Measurements from ENCODE around the gene GHSR. TPM values are rescaled to one million over a fixed set of nuclear protein-coding genes. Genes with fewer than 3 reads are reported as not detected.
A peak's percentile ranks its signal among the peaks of the same experiment; 100 is the strongest.

GHSR gene, protein sequence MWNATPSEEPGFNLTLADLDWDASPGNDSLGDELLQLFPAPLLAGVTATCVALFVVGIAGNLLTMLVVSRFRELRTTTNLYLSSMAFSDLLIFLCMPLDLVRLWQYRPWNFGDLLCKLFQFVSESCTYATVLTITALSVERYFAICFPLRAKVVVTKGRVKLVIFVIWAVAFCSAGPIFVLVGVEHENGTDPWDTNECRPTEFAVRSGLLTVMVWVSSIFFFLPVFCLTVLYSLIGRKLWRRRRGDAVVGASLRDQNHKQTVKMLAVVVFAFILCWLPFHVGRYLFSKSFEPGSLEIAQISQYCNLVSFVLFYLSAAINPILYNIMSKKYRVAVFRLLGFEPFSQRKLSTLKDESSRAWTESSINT
- not detected in 2 replicates for total RNA-seq (2014; rRNA removed)
- not detected for polyA plus RNA-seq (2012)

GRCh38 chr3:172447611-172448579 is at the start of gene GHSR:
Gene GHSR (minus strand): TSS chr3:172448456. CDS start chr3:172448413, 43 bp downstream.
- DNase-seq (ENCODE audit: low read depth) = no peak

- DNase-seq (ENCODE audit: low read depth) = peak; percentile 56
Observed at GRCh38 chr3:172490198-172490669, 42.0 kb upstream of the GHSR start.

DNA sequence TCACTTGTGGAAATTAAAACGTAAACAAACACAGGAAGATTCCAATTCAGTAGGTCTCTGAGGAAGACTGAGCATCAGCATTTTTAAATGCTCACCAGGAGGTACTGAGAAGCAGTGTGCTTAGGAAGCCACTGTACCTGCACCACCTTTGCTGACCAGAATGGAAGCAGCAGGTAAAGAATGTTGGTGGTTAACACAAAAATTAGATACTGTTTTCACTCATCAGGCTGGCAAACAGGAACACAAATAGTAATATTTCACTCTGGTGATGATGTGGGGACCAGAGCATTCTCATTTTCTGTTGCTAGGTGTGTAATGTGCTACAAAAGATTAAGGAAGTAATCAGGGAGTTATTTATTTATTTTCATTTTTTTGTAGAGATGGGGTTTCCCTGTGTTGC is 29.9 kb upstream of the GHSR start:
- no peak for DNase-seq (ENCODE audit: low read depth)

GRCh38 chr3:172476347-172476746 is 28.1 kb upstream of the GHSR start:
- no peak for DNase-seq (ENCODE audit: low read depth)

- DNase-seq (ENCODE audit: low read depth) = no peak
Observed at GRCh38 chr3:172475703-172476102, 27.4 kb upstream of the GHSR start.

- no peak for DNase-seq (ENCODE audit: low read depth)
Observed at GRCh38 chr3:172471903-172472302, 23.6 kb upstream of the GHSR start.

GRCh38 chr3:172470588-172470987 is 22.3 kb upstream of the GHSR start:
- no peak for DNase-seq (ENCODE audit: low read depth)

DNA sequence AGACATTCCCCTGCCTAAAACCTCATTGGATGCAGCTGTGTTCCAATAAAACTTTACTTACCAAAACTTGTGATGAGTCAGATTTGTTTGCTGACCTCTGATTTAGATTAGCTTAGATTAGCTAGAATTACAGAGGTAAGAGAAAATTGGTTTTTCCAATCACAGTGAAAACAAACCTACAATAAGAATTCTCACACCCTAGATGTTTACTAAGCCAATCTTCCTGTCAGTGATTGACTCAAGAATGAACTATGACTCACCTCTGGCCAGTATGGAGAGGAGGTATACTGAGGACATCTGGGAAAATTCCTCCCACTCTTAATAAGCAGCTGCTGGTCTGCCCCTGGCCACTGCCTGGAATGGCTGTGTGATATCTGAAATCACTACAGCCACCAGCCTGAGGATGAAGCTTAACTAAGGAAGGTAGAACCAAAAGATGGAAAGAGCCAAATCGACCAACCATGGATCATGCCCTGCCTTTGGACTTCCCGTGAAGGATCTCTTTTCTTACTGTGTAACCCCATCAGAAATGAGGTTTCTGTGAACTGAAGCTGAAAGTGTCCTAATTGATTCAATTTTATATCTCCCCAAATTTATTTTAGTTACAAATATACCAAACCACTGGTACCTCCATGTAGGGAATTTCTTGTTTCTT is 19.0 kb upstream of the GHSR start:
- DNase-seq (ENCODE audit: low read depth) = peak; percentile 79

GRCh38 chr3:172466553-172467130 is 18.4 kb upstream of the GHSR start:
- DNase-seq (ENCODE audit: low read depth) = no peak

GRCh38 chr3:172465281-172465680 is 17.0 kb upstream of the GHSR start:
- DNase-seq (ENCODE audit: low read depth) = no peak

- peak; percentile 20 for DNase-seq (ENCODE audit: low read depth)
Observed at GRCh38 chr3:172464306-172464705, 16.1 kb upstream of the GHSR start.

GRCh38 chr3:172461530-172462138 is 13.4 kb upstream of the GHSR start:
- peak; percentile 33 for DNase-seq (ENCODE audit: low read depth)

GRCh38 chr3:172456404-172456803 is 8.1 kb upstream of the GHSR start:
- no peak for DNase-seq (ENCODE audit: low read depth)

DNA sequence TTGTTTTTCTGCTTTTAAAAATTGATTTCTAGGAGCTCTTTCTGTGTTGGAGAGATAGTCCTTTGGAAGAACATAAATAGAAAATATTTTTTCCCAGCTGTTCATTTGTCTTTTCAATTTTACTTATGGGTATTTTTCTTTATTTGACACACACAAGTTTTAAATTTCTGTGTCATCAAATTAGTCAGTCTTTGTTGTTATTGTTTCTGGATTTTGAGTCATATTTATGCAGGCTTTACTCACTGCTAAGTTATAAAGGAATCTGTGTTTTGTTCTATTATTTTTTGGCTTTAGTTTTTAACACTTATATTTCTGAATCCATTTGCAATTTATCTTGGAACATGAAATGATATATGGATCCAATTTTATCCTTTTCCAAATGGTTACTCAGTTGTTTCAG is 5.9 kb upstream of the GHSR start:
- peak; percentile 61 for DNase-seq (ENCODE audit: low read depth)

DNA sequence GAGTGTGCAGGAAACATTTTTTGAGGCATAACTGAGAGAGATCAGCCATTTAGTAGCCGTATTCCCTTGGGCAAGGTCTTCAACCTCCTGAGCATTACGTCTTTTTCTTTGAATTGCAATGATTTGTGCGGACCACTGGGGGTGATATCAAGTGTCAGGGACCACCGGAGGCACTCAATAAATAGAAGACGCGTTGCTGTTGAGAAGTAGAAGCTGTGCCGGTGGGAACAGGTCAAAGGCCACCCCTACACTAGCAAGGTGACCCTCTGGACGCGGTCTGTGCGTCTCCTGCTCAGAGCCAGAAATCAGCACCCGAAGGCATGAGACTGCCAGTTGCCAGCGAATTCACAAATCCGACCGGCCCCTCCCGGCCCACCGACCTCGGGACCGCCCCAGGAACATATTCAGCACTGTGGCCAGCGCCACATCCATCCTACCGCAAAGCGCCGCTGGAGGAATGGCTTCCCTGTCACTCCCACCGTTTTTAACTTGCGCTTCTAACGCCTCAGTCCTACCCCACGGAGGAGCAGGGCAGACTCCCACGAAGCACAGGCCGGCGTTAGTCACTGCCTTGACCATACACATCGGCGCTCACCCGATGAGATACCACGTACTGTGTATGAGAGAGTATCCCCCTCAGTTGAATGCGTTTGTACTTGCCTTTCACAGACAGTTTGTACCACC is 1.4 kb upstream of the GHSR start:
- peak; percentile 44 for DNase-seq (ENCODE audit: low read depth)

DNA sequence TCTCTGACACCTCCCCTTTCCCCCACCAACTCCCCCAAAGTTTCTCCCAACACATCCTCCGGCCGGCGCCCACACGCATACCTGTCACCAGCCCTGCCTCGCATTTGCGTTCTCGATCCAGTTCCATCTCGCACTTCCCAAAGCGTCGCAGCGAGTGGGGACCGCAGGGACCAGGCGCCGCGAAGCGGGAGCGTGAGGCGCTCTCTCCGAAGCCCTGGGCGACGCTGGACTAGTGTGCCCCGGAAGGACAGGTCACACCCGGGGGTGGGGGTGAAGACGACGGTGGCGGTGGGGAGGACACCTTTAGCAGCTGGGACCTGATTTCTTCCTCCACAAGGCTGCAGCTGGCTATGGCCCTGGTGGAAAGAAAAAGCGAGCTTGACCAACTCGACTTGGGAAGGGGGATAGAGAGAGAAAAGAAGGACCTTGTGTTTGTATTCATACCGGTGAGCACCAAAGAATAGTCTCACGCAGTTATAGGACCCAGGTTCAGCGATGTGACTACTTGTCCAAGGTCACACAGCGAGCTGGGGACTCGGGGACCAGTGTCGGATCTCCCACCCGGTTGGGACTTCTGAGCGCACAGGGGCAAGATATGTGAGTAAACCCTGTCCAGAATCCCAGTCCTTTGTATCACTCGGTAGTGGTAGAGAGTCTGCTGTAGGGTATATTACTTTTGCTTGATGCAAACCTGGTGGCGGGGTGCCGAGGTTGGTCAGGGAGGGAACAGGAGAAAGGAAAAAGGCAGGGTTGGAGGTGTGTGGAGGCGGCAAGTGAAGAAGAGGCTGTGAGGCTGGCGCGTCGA is 607 bp upstream of the GHSR start:
- DNase-seq (ENCODE audit: low read depth) = no peak

GRCh38 chr3:172446198-172446597 is 2.1 kb downstream of the GHSR start:
- no peak for DNase-seq (ENCODE audit: low read depth)

DNA sequence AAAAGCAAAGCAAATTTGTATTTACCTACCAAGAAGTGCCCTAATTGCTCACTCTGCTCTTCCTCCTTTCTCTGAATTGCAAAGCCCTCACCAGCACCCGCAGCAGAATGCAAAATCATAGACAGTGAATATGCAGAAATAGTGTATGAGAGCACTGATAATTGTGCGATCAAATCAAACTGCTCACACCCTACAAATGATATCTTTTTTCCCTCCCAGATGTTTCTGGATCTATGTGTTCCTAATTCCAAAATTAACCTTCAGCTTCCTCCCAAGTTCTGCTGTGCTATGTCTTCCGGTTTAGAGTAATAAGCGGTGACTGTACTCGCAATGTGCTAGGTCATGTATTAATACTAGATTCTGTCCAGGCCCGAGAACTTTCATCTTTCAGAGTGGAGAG is 3.4 kb downstream of the GHSR start:
- DNase-seq (ENCODE audit: low read depth) = no peak

DNA sequence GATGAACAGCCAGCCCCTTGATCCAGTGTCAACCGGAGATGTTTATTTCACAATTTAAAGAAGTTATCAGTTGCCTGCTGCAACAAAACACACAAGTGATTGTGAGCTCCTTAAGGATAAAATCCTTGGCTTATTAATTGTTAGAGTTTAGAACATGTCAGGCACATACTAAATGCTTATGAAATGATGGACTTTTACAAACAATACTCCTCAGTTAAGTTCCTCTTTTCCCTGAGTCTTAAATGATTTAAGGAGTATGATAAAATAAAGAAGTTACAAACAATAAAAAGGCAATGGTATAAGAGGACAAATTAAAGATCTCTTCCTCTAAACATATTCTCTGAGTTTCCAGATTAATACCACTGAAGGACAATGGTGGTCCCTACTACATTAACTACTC is 5.7 kb downstream of the GHSR start:
- DNase-seq (ENCODE audit: low read depth) = no peak

DNA sequence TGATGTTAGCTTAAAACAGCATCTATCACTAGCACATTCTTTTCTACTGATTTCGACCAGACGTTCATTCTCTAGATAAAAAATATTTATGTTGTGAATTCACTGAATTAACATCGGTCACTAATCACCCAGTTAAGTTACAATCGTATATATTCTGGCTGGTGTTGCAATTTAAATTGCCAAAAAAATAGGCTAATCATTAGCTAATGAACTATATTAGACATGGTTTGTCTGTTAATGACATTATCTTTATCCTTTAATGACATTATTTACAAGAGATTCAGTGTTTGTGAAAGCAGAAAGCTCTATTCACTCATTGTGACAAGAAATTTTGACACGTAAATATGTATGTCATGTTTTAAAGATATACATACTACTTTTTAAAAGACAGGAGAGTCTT is 6.7 kb downstream of the GHSR start:
- DNase-seq (ENCODE audit: low read depth) = no peak

Data from LHCN-M2 (cell line).